Vagina (tissue), 2 donors: ENCODE results near the gene CHAF1A. TPM values are rescaled to one million over a fixed set of nuclear protein-coding genes. Genes with fewer than 3 reads are reported as not detected.

ENCODE experiments used
- DNase-seq, 2 donors: peaks; one replicate each; pipeline ENCODE4 v3.0.0-alpha.2; 2017; ENCODE audit errors: extremely low spot score in 2 of 2
- H3K27ac ChIP-seq: fragments of 200-600 bp; sonication (generic); one replicate; pipeline ENCODE4 v1.5.1; 2019
- H3K27me3 ChIP-seq: fragments of 200-600 bp; sonication (generic); one replicate; pipeline ENCODE4 v1.5.1; 2019
- H3K36me3 ChIP-seq, 2 donors: fragments of 200-600 bp; sonication (generic); one replicate each; pipeline ENCODE4 v1.5.1; 2017 to 2019
- H3K4me1 ChIP-seq: fragments of 200-600 bp; sonication (generic); one replicate; pipeline ENCODE4 v1.5.1; 2019
- H3K4me3 ChIP-seq, 2 donors: fragments of 200-600 bp; sonication (generic); 1 replicate in 1 of 2; 2 replicates in 1 of 2; pipeline ENCODE4 v1.5.1; 2016 to 2019
- H3K9me3 ChIP-seq: fragments of 200-600 bp; sonication (generic); one replicate; pipeline ENCODE4 v1.5.1; 2019
- POLR2A ChIP-seq, 2 donors: fragments of 450-650 bp; IDR thresholded peaks; one replicate each; pipeline ENCODE4 v1.6.1; 2017; ENCODE audit warnings: antibody characterized with exemption in 2 of 2, mild to moderate bottlenecking in 2 of 2, moderate library complexity in 2 of 2
- POLR2AphosphoS5 ChIP-seq, 2 donors: sonication (generic); formaldehyde crosslinking; IDR thresholded peaks; one replicate each; pipeline ENCODE4 v1.9.0; 2017; ENCODE audit warnings: antibody characterized with exemption in 2 of 2, mild to moderate bottlenecking in 2 of 2, low read depth in 1 of 2; ENCODE audit not compliant: insufficient read depth in 1 of 2
- intact Hi-C: fragments of 100-400 bp; cut with DNase I; formaldehyde crosslinking; loops from one replicate; pipeline ENCODE4 v1.15.1; 2023
- microRNA-seq: library from miRNA; unstranded; fragments of <30 nt; microRNA quantifications from one replicate; pipeline ENCODE4, GENCODE V29; 2017; ENCODE audit warnings: borderline number of aligned reads, borderline replicate concordance
- small RNA-seq: library from RNA; depleted of rRNA; stranded (forward); fragments of <200 nt; gene quantifications from one replicate; pipeline ENCODE3, GENCODE V24; 2016
- total RNA-seq: library from RNA; depleted of rRNA; stranded (reverse); fragments of >200 nt; gene quantifications from one replicate; pipeline ENCODE4 v1.2.3, GENCODE V29; 2016
- TF ChIP-seq, protein P1 (sequence below), 3 experiments: fragments of 450-650 bp in 2 of 3; fragments of 200-600 bp in 1 of 3; sonication (generic) in 1 of 3; IDR thresholded peaks; one replicate each; pipeline ENCODE4 v1.5.1; 2017 to 2019; ENCODE audit warnings: antibody characterized with exemption in 3 of 3, mild to moderate bottlenecking in 2 of 3, moderate library complexity in 2 of 3

Gene CHAF1A
- total RNA-seq, 1 donor from 2014 or later, result 21.4 TPM

DNA sequence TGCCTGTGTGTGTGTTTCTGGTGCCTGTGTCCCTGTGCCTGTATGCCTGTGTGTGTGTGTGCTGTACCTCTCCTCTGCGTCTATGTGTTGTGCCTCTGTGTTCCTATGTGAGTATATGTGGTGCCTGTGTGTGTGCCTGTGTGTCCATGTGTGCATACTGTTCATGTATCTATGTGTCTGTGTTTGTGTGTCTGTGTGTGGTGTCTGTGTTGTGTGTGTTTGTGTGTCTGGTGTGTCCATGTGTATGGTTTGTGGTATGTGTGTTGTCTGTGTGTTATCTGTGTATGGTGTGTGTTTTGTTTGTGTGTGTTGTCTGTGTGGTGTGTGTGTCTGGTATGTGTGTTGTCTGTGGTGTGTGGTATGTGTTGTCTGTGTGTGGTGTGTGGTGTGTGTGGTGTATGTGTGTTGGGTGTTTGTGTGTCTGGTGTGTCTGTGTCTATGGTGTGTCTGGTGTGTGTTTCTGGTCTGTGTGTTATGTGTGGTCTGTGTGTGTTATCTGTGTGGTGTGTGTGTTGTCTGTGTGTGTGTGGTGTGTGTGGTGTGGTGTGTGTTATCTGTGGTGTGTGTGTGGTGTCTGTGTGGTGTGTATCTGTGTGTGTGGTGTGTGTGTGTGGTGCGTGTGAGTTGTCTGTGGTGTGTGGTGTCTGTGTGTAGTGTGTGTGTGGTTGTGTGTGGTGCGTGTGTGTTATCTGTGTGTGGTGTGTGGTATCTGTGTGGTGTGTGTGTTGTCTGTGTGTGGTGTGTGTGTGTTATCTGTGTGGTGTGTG, 90.1 kb downstream of the CHAF1A start:
- no peak for DNase-seq
- Histone ChIP-seq H3K27me3 (no peaks in the 10 kb centered on the region), H3K4me1 (no peaks in the 10 kb centered on the region), H3K4me3 (no peak overlapping the region), H3K27ac (no peak overlapping the region), H3K36me3 (peaks cover 0 to 80% of the 10 kb centered on the region in 2 donors), H3K9me3 (no peaks in the 10 kb centered on the region)
- TF ChIP-seq POLR2AphosphoS5 (IDR thresholded peaks at IDR 0.05; ENCODE audit: insufficient read depth in 1 of 2, low read depth in 1 of 2) (no peak), POLR2A (IDR thresholded peaks at IDR 0.05) (no peak)
- TF ChIP-seq, protein P1, sequence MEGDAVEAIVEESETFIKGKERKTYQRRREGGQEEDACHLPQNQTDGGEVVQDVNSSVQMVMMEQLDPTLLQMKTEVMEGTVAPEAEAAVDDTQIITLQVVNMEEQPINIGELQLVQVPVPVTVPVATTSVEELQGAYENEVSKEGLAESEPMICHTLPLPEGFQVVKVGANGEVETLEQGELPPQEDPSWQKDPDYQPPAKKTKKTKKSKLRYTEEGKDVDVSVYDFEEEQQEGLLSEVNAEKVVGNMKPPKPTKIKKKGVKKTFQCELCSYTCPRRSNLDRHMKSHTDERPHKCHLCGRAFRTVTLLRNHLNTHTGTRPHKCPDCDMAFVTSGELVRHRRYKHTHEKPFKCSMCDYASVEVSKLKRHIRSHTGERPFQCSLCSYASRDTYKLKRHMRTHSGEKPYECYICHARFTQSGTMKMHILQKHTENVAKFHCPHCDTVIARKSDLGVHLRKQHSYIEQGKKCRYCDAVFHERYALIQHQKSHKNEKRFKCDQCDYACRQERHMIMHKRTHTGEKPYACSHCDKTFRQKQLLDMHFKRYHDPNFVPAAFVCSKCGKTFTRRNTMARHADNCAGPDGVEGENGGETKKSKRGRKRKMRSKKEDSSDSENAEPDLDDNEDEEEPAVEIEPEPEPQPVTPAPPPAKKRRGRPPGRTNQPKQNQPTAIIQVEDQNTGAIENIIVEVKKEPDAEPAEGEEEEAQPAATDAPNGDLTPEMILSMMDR (IDR thresholded peaks at IDR 0.05), result no peak
- intact Hi-C loops, result no loop called here

Small RNA genes lying within 50 kb of the gene (microRNA-seq; reads per million reads assigned to microRNA genes)
- gene MIR4746, result not detected

Small RNA genes lying within 50 kb of the gene (small RNA-seq; reads per million reads assigned to genes)
- gene MIR4746, result not detected

Other genes starting within 250 kb of the CHAF1A start
- not detected for gene CREB3L3, start 249.0 kb upstream of the CHAF1A start, total RNA-seq
- gene SIRT6, start 220.1 kb upstream of the CHAF1A start, total RNA-seq, result 65.6 TPM
- 0.25 TPM for gene ANKRD24, start 220.0 kb upstream of the CHAF1A start, total RNA-seq
- gene EBI3, start 173.1 kb upstream of the CHAF1A start, total RNA-seq, result not detected
- gene YJU2, start 155.6 kb upstream of the CHAF1A start, total RNA-seq, result 19.9 TPM
- not detected for gene SHD, start 123.4 kb upstream of the CHAF1A start, total RNA-seq
- gene TMIGD2, start 100.3 kb upstream of the CHAF1A start, total RNA-seq, result not detected
- 1.7 TPM for gene FSD1, start 98.0 kb upstream of the CHAF1A start, total RNA-seq
- 29.2 TPM for gene STAP2, start 63.8 kb upstream of the CHAF1A start, total RNA-seq
- 10.1 TPM for gene MPND, start 59.1 kb upstream of the CHAF1A start, total RNA-seq
- gene SH3GL1, start 2.1 kb upstream of the CHAF1A start, total RNA-seq, result 65.6 TPM
- gene UBXN6, start 55.2 kb downstream of the CHAF1A start, total RNA-seq, result 147 TPM
- gene HDGFL2, start 69.7 kb downstream of the CHAF1A start, total RNA-seq, result 33.1 TPM
- gene PLIN4, start 115.8 kb downstream of the CHAF1A start, total RNA-seq, result 69.5 TPM
- gene PLIN5, start 132.6 kb downstream of the CHAF1A start, total RNA-seq, result 8.8 TPM
- 6.9 TPM for gene LRG1, start 137.4 kb downstream of the CHAF1A start, total RNA-seq
- 8.3 TPM for gene SEMA6B, start 157.0 kb downstream of the CHAF1A start, total RNA-seq
- gene TNFAIP8L1, start 236.9 kb downstream of the CHAF1A start, total RNA-seq, result 13.0 TPM